Thoracic aorta endothelial cell (primary cell): ENCODE measurements around the gene ARSH. TPM values are rescaled to one million over a fixed set of nuclear protein-coding genes. Genes with fewer than 3 reads are reported as not detected.

ENCODE experiments used
- small RNA-seq: library from RNA; depleted of rRNA; stranded (forward); fragments of <200 nt; gene quantifications from one replicate; pipeline ENCODE3, GENCODE V24; 2012
- total RNA-seq: library from RNA; depleted of rRNA; stranded (reverse); fragments of >200 nt; gene quantifications from 2 replicates; pipeline ENCODE4 v1.2.3, GENCODE V29; 2012

Gene ARSH, protein sequence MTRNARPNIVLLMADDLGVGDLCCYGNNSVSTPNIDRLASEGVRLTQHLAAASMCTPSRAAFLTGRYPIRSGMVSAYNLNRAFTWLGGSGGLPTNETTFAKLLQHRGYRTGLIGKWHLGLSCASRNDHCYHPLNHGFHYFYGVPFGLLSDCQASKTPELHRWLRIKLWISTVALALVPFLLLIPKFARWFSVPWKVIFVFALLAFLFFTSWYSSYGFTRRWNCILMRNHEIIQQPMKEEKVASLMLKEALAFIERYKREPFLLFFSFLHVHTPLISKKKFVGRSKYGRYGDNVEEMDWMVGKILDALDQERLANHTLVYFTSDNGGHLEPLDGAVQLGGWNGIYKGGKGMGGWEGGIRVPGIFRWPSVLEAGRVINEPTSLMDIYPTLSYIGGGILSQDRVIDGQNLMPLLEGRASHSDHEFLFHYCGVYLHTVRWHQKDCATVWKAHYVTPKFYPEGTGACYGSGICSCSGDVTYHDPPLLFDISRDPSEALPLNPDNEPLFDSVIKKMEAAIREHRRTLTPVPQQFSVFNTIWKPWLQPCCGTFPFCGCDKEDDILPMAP
- total RNA-seq: not detected in 2 replicates

DNA sequence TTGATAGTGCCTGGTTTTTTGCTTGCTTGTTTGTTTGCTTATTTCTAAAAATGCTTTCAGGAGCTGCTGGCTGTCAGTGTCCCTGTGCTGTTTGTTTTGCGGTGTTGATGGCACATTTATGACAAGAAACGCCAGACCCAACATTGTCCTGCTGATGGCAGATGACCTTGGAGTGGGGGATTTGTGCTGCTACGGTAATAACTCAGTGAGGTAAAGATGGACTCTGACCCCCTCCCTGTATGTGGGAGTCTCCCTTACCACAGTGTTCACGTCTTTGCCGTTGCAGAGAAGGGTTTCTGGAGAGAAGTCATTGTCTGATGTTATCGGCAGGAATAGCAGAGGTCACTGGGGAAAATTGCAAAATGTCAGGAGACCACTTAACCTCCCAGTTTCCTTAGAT lies at the start of gene ARSH:
Gene ARSH, plus strand, starts transcription at position 52 of the 400 bp plus-strand sequence. Its CDS starts 67 bp downstream, at position 119.

Small RNA genes lying within 50 kb of the gene (small RNA-seq; reads per million reads assigned to genes)
- gene RN7SL578P: not detected

Other genes with a start within 250 kb of the ARSH start
- 0.13 and 0.14 TPM in 2 replicates for gene GYG2, start 177.6 kb upstream of the ARSH start, total RNA-seq
- 11.2 and 19.5 TPM in 2 replicates for gene ARSD, start 77.2 kb upstream of the ARSH start, total RNA-seq
- gene ARSF, start 34.9 kb downstream of the ARSH start, total RNA-seq: not detected in 2 replicates